Measurements from ENCODE around the gene SS18L1.

DNA sequence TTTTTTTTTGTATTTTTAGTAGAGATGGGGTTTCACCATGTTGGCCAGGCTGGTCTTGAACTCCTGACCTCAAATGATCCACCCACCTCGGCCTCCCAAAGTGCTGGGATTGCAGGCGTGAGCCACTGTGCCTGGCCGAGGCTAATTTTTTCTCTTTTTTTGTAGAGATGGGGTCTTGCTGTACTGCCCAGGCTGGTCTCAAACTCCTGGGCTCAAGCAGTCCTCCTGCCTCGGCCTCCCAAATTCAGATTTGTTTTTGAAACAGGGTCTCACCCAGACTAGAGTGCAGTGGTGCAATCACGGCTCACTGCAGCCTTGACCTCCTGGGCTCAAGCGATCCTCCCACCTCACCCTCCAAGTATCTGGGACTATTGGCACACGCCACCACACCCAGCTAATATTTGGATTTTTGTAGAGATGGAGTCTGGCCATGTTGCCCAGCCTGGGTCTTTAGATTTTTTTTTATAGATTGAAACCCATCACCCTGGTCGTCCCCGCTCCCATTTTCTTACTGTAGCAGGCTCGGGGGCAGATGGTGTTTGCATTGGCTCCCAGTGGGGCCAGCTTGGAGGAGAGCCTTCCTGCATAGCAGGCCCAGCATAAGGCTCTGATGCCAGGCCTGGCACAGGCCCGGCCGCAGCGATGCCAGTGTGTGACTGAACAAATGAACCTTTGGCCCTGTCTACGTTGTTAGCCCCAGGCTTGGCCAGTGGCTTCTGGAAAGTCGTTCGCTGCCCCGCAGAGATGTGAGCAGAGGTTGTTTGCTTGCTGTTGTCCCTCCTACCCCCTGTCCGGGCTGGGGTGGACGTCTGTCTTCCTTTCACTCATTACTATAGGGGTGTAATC, 35.0 kb downstream of the SS18L1 start:
- TF ChIP-seq, protein P1, sequence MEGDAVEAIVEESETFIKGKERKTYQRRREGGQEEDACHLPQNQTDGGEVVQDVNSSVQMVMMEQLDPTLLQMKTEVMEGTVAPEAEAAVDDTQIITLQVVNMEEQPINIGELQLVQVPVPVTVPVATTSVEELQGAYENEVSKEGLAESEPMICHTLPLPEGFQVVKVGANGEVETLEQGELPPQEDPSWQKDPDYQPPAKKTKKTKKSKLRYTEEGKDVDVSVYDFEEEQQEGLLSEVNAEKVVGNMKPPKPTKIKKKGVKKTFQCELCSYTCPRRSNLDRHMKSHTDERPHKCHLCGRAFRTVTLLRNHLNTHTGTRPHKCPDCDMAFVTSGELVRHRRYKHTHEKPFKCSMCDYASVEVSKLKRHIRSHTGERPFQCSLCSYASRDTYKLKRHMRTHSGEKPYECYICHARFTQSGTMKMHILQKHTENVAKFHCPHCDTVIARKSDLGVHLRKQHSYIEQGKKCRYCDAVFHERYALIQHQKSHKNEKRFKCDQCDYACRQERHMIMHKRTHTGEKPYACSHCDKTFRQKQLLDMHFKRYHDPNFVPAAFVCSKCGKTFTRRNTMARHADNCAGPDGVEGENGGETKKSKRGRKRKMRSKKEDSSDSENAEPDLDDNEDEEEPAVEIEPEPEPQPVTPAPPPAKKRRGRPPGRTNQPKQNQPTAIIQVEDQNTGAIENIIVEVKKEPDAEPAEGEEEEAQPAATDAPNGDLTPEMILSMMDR (IDR thresholded peaks at IDR 0.05), result no peak
- no peak for TF ChIP-seq POLR2A (IDR thresholded peaks at IDR 0.05)

Data from testis (tissue), 2 donors.